GM12878 (cell line): Measurements from ENCODE around the gene PAQR7. TPM values are rescaled to one million over a fixed set of nuclear protein-coding genes. Genes with fewer than 3 reads are reported as not detected.

ENCODE experiments used
- ATAC-seq: fragments of 200-7000 bp; cut with Tn5 transposase; 3 replicates; pipeline ENCODE4 v1.9.1; 2020; ENCODE audit warnings: mild to moderate bottlenecking, moderate library complexity
- BruUV-seq: library from RNA; stranded (reverse); fragments of 400-500 nt; replicated peaks from 2 replicates; lab custom pipeline; 2021; lab: Mats Ljungman, UMichigan
- CTCF ChIA-PET: fragments of 300-600 bp; sonication (Branson Sonifier 250); formaldehyde crosslinking; extraction: SDS; loops from one replicate; lab custom pipeline; 2021; ENCODE audit warnings: inconsistent platforms; lab: Yijun Ruan, JAX
- POLR2A ChIA-PET: fragments of 350-600 bp; formaldehyde crosslinking; extraction: SDS; loops from one replicate; lab custom pipeline; 2021; ENCODE audit warnings: inconsistent platforms; lab: Charles Lee
- RAD21 ChIA-PET: fragments of 300-600 bp; sonication (Branson Sonifier 250); formaldehyde crosslinking; loops from one replicate; lab custom pipeline; 2023; ENCODE audit warnings: antibody characterized with exemption; ENCODE audit not compliant: unreplicated experiment; lab: Charles Lee
- SMC1A ChIA-PET: fragments of 300-600 bp; sonication (Branson Sonifier 250); formaldehyde crosslinking; loops from one replicate; lab custom pipeline; 2023; ENCODE audit not compliant: unreplicated experiment, uncharacterized antibody; lab: Charles Lee
- DNase-seq: peaks from one replicate; pipeline ENCODE4 v3.0.0-alpha.2; 2011; ENCODE audit warnings: low read depth, low spot score
- FAIRE-seq: peaks from 3 replicates; lab custom pipeline; 2011; peaks lifted over from hg19 to GRCh38; lab: Jason Lieb, UNC
- H2AFZ ChIP-seq: 2 replicates; pipeline ENCODE4 v1.6.0; 2011; ENCODE audit warnings: low read depth, low read length, control low read depth; ENCODE audit not compliant: control insufficient read depth
- H3K27ac ChIP-seq: 2 replicates; pipeline ENCODE4 v1.5.1; 2011; ENCODE audit warnings: control low read depth; ENCODE audit not compliant: control insufficient read depth, insufficient read depth
- H3K27me3 ChIP-seq, 2 experiments: replicated peaks in 1 of 2; 2 replicates each; pipeline versions ENCODE4 v1.6.0 to v1.6.1; 2011; ENCODE audit warnings: low read length in 1 of 2; ENCODE audit not compliant: control insufficient read depth in 2 of 2, insufficient read depth in 2 of 2
- H3K36me3 ChIP-seq, 2 experiments: 2 replicates each; pipeline ENCODE4 v1.5.1; 2011; ENCODE audit warnings: low read length in 1 of 2; ENCODE audit not compliant: control insufficient read depth in 2 of 2, insufficient read depth in 2 of 2
- H3K4me1 ChIP-seq: 2 replicates; pipeline ENCODE4 v1.6.1; 2011; ENCODE audit warnings: mild to moderate bottlenecking, low read length, moderate library complexity, mixed read lengths; ENCODE audit not compliant: control insufficient read depth, insufficient read depth
- H3K4me2 ChIP-seq: 2 replicates; pipeline ENCODE4 v1.6.0; 2011; ENCODE audit warnings: control low read depth; ENCODE audit not compliant: control insufficient read depth, insufficient read depth
- H3K4me3 ChIP-seq: fragments of 200-600 bp; sonication (generic); 2 replicates; pipeline ENCODE4 v1.5.1; 2016
- H3K79me2 ChIP-seq: 2 replicates; pipeline ENCODE4 v1.6.0; 2011; ENCODE audit warnings: low read length; ENCODE audit not compliant: control insufficient read depth, insufficient read depth
- H3K9ac ChIP-seq: 2 replicates; pipeline ENCODE4 v1.8.0; 2011; ENCODE audit warnings: low read length, control low read depth, mixed read lengths; ENCODE audit not compliant: control insufficient read depth, insufficient read depth
- H3K9me3 ChIP-seq: replicated peaks from 3 replicates; pipeline ENCODE4 v1.5.1; 2011; ENCODE audit warnings: mild to moderate bottlenecking, low read length; ENCODE audit not compliant: control insufficient read depth, insufficient read depth
- H4K20me1 ChIP-seq: 2 replicates; pipeline ENCODE4 v1.6.0; 2011; ENCODE audit not compliant: control insufficient read depth, insufficient read depth
- BHLHE40 ChIP-seq, 2 experiments: fragments of 450-650 bp in 1 of 2; IDR thresholded peaks; 2 replicates each; pipeline ENCODE4 v1.6.1; 2011 to 2017; ENCODE audit warnings: low read depth in 2 of 2, borderline replicate concordance in 1 of 2, improper control_type of control experiment in 1 of 2, low read length in 1 of 2, mild to moderate bottlenecking in 1 of 2
- CBX5 ChIP-seq: sonication (generic); IDR thresholded peaks from 2 replicates; pipeline ENCODE4 v1.6.1; 2016; ENCODE audit warnings: low read depth, moderate library complexity, mild to moderate bottlenecking, inconsistent platforms
- CUX1 ChIP-seq: IDR thresholded peaks from 2 replicates; pipeline ENCODE4 v1.6.1; 2012; ENCODE audit warnings: improper control_type of control experiment, low read depth, low read length; ENCODE audit not compliant: insufficient replicate concordance
- EED ChIP-seq: sonication (generic); IDR thresholded peaks from 2 replicates; pipeline ENCODE4 v1.6.1; 2016; ENCODE audit warnings: antibody characterized with exemption, low read depth
- HCFC1 ChIP-seq: fragments of 150-350 bp; IDR thresholded peaks from 2 replicates; pipeline ENCODE4 v1.6.1; 2014; ENCODE audit warnings: low read length
- IRF3 ChIP-seq: fragments of 450-650 bp; IDR thresholded peaks from 2 replicates; pipeline ENCODE4 v1.6.1; 2014; ENCODE audit warnings: mild to moderate bottlenecking
- IRF4 ChIP-seq: IDR thresholded peaks from 2 replicates; pipeline ENCODE4 v1.6.1; 2011; ENCODE audit warnings: low read depth, low read length
- JUND ChIP-seq: IDR thresholded peaks from 2 replicates; pipeline ENCODE4 v1.6.1; 2012; ENCODE audit warnings: low read depth, mild to moderate bottlenecking, low read length, improper control_type of control experiment, moderate library complexity
- KAT2A ChIP-seq: conservative IDR thresholded peaks from 2 replicates; pipeline ENCODE4 v1.6.1; 2011; ENCODE audit warnings: low read depth, low read length; ENCODE audit not compliant: control insufficient read depth
- PAX5 ChIP-seq: IDR thresholded peaks from 2 replicates; pipeline ENCODE4 v1.6.1; 2011; ENCODE audit warnings: low read depth, low read length, borderline replicate concordance
- RAD21 ChIP-seq: IDR thresholded peaks from 2 replicates; pipeline ENCODE4 v1.6.1; 2011; ENCODE audit warnings: mild to moderate bottlenecking, low read depth, low read length, moderate library complexity; ENCODE audit not compliant: insufficient read depth
- STAT3 ChIP-seq: IDR thresholded peaks from 2 replicates; pipeline ENCODE4 v1.6.1; 2011; ENCODE audit warnings: low read depth, low read length, improper control_type of control experiment
- TCF3 ChIP-seq: IDR thresholded peaks from 2 replicates; pipeline ENCODE4 v1.6.1; 2012; ENCODE audit warnings: low read depth, mild to moderate bottlenecking, low read length, borderline replicate concordance; ENCODE audit not compliant: insufficient read depth
- WGBS: methylation state at CpG from one replicate; pipeline ENCODE4 v1.1.6; 2016; ENCODE audit warnings: low lambda C conversion rate; ENCODE audit not compliant: insufficient replicate concordance, insufficient coverage; ENCODE audit errors: missing lambda C conversion rate; 5-methylcytosine and 5-hydroxymethylcytosine counted together
- in situ Hi-C: fragments of 300-500 bp; cut with MboI; formaldehyde crosslinking; loops from 9 replicates; pipeline ENCODE4 v1.14.3; 2018; ENCODE audit warnings: mixed read lengths
- intact Hi-C: fragments of 100-400 bp; cut with micrococcal nuclease; formaldehyde crosslinking; loops from one replicate; pipeline ENCODE4 v1.14.2; 2022; ENCODE audit not compliant: unreplicated experiment
- polyA plus RNA-seq, 11 experiments: library from polyadenylated mRNA; depleted of rRNA in 4 of 11; unstranded in 6 of 11; stranded (reverse) in 5 of 11; fragments of >200 nt; fragmentation: Nextera tagmentation in 4 of 11; fragmentation: Illumina TruSeq in 1 of 11; extraction: Ambion mirVana in 4 of 11; extraction: Trizol in 1 of 11; gene quantifications; 1 replicate in 1 of 11; 2 replicates in 10 of 11; pipeline versions ENCODE4 v1.2.1 to v1.2.3, GENCODE V29; 2011 to 2016; ENCODE audit warnings: inconsistent platforms in 2 of 11, missing spikeins in 2 of 11, low read depth in 1 of 11
- total RNA-seq, 4 experiments: library from RNA; depleted of rRNA in 3 of 4; stranded (reverse); fragments of >200 nt in 3 of 4; fragmentation: Illumina TruSeq in 1 of 4; extraction: Trizol in 1 of 4; gene quantifications; 2 replicates each; pipeline versions ENCODE4 v1.2.1 to v1.2.3, GENCODE V29; 2013 to 2021
- TF ChIP-seq, protein P1 (sequence below): fragments of 150-350 bp; IDR thresholded peaks from 2 replicates; pipeline ENCODE4 v1.6.1; 2014; ENCODE audit warnings: mild to moderate bottlenecking, low read depth, low read length

The PAQR7 gene
- total and polyA plus RNA-seq, 10 of the 15 experiments (the other 5 are each of a cell fraction or from before 2014, with no cell fraction given), result 1.1 to 8.8 (median 5.2) TPM

- TF ChIP-seq EED, result no peak
- TF ChIP-seq HCFC1, result no peak
- no peak for TF ChIP-seq CBX5
Measured at GRCh38 chr1:25891606-25892005, 16.1 kb upstream of the PAQR7 start (continued).

DNA sequence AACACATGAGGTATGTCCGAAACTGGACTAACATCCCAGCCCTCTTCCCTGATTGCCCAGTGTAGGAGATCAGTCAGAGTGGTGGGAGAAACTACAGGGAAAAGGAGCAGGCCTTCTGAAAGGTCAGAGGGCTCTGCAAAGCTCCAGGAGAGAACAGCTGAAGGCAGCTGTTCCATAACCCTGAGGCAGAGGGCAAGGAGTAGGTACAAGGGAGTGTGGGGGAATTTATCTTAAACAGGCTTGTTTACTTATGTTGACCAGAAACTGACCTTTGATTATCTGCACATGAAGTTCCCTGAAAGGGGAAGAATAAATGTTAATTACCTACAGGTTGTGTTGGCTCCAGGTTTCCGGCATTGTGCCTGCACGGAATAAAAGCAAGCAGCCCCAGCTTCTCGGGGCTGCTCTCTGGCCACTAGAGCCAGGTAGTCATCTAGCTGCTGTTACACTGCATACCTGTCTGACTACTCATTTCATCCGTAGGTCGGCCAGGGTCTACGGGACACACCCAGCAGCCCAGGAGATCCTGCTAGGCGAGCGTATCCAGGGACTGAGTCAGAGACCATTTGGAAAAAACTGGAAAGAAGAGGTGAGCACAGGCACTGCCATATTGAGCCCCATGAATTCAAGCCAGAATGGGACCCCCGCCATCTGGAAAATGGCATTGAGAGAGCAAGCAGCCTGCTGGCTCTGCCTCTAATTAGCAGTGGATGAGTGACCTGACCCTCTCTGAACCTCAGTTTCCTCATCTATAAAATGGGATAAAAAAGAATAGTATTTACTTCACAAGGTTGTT, 14.9 kb upstream of the PAQR7 start:
- no peak overlapping the region for H3K27ac ChIP-seq
- no peaks in the 10 kb centered on the region for H3K27me3 ChIP-seq
- in situ Hi-C loops (no loop called here), intact Hi-C loops (no loop called here)
- H3K9ac ChIP-seq, result no peak overlapping the region
- H3K4me3 ChIP-seq, result no peak overlapping the region
- 92% methylated on average over 10 of the region's 10 CpGs for WGBS
- H3K4me1 ChIP-seq, result peaks cover under 1% of the 10 kb centered on the region; the same call in 1 of the 2 replicates
- FAIRE-seq (no peak), DNase-seq (no peak), ATAC-seq (no peak)
- H3K9me3 ChIP-seq, result no peaks in the 10 kb centered on the region
- H3K79me2 ChIP-seq, result no peaks in the 10 kb centered on the region
- no peaks in the 10 kb centered on the region for H4K20me1 ChIP-seq
- ChIA-PET CTCF (interaction anchor here (6.0 kb wide), 1 partner anchor 13 kb away, joined by 89 read pairs; no protein-coding TSS in a partner anchor), POLR2A (no interaction called here), RAD21 (interaction anchor here (0.7 to 1.5 kb wide), 2 partner anchors 107 to 142 kb away, joined by 3 to 4 read pairs; partner anchors contain the start of gene PAFAH2), SMC1A (interaction anchor here (19.7 kb wide), 1 partner anchor 108 kb away, joined by 319 read pairs; the partner anchor contains the start of gene PAFAH2)
- no peak overlapping the region for H3K4me2 ChIP-seq
- BruUV-seq, result no TSS peak
- H3K36me3 ChIP-seq, result no peaks in the 10 kb centered on the region
- no peak overlapping the region for H2AFZ ChIP-seq
- TF ChIP-seq TCF3, result no peak
- TF ChIP-seq KAT2A, result no peak
- TF ChIP-seq PAX5, result no peak
- TF ChIP-seq, protein P1, sequence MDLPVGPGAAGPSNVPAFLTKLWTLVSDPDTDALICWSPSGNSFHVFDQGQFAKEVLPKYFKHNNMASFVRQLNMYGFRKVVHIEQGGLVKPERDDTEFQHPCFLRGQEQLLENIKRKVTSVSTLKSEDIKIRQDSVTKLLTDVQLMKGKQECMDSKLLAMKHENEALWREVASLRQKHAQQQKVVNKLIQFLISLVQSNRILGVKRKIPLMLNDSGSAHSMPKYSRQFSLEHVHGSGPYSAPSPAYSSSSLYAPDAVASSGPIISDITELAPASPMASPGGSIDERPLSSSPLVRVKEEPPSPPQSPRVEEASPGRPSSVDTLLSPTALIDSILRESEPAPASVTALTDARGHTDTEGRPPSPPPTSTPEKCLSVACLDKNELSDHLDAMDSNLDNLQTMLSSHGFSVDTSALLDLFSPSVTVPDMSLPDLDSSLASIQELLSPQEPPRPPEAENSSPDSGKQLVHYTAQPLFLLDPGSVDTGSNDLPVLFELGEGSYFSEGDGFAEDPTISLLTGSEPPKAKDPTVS, result no peak
- no peak for TF ChIP-seq IRF4
- no peak for TF ChIP-seq RAD21
- no peak for TF ChIP-seq JUND
- no peak for TF ChIP-seq IRF3
- no peak for TF ChIP-seq CUX1
- TF ChIP-seq BHLHE40 (IDR thresholded peaks at IDR 0.05; ENCODE audit: borderline replicate concordance in 1 of 2, low read depth in 2 of 2, low read length in 1 of 2), result no peak
- TF ChIP-seq STAT3, result no peak
